AG10803 (cell line): ENCODE measurements around the gene CAPN12.

Experiments
- DNase-seq: peaks from one replicate; pipeline ENCODE4 v3.0.0; 2010; ENCODE audit warnings: low read depth
- H3K4me3 ChIP-seq: 2 replicates; pipeline ENCODE4 v1.5.1; 2011; ENCODE audit warnings: mild to moderate bottlenecking, low read length, control low read depth
- CTCF ChIP-seq: conservative IDR thresholded peaks from 2 replicates; pipeline ENCODE4 v1.5.1; 2011; ENCODE audit warnings: mild to moderate bottlenecking, low read length, control low read depth, inconsistent platforms

CAPN12 gene

GRCh38 chr19:38723990-38724854, 20.1 kb downstream of the CAPN12 start:
- no peak for TF ChIP-seq CTCF
- no peak for DNase-seq
- H3K4me3 ChIP-seq = no peak overlapping the region

GRCh38 chr19:38723606-38723965, 20.7 kb downstream of the CAPN12 start:
- H3K4me3 ChIP-seq = no peak overlapping the region
- no peak for TF ChIP-seq CTCF
- DNase-seq = no peak

GRCh38 chr19:38722947-38723605, 21.2 kb downstream of the CAPN12 start:
- DNase-seq = no peak
- no peak for TF ChIP-seq CTCF
- no peak overlapping the region for H3K4me3 ChIP-seq

- no peak overlapping the region for H3K4me3 ChIP-seq
- TF ChIP-seq CTCF = no peak
- no peak for DNase-seq
These were observed 22.1 kb downstream of the CAPN12 start for GRCh38 chr19:38721979-38722773.

- no peak for DNase-seq
These were observed 22.8 kb downstream of the CAPN12 start for GRCh38 chr19:38721496-38721895.

GRCh38 chr19:38720559-38721236, 23.6 kb downstream of the CAPN12 start:
- no peak for TF ChIP-seq CTCF
- no peak for DNase-seq
- no peak overlapping the region for H3K4me3 ChIP-seq

More at GRCh38 chr19:38721496-38721895, 22.8 kb downstream of the CAPN12 start:
- H3K4me3 ChIP-seq = no peak overlapping the region
- TF ChIP-seq CTCF = no peak
